Erythroblast (primary cell): ENCODE measurements around the gene CMBL.

Experiments used
- GATA1 ChIP-seq: IDR thresholded peaks from 2 replicates; pipeline ENCODE4 v1.6.1; 2011; ENCODE audit warnings: low read depth, mild to moderate bottlenecking, control low read depth, low read length, moderate library complexity
- POLR2A ChIP-seq: IDR thresholded peaks from 2 replicates; pipeline ENCODE4 v1.6.1; 2011; ENCODE audit warnings: mild to moderate bottlenecking, low read length

GRCh38 chr5:10307206-10308148 is at the start of gene CMBL:
- TF ChIP-seq POLR2A (no peak), GATA1 (no peak)
